Measurements from ENCODE around the gene BMP10. TPM values are rescaled to one million over a fixed set of nuclear protein-coding genes. Genes with fewer than 3 reads are reported as not detected.

Gene BMP10
- total RNA-seq, 1 experiment from 2014 or later, result not detected

DNA sequence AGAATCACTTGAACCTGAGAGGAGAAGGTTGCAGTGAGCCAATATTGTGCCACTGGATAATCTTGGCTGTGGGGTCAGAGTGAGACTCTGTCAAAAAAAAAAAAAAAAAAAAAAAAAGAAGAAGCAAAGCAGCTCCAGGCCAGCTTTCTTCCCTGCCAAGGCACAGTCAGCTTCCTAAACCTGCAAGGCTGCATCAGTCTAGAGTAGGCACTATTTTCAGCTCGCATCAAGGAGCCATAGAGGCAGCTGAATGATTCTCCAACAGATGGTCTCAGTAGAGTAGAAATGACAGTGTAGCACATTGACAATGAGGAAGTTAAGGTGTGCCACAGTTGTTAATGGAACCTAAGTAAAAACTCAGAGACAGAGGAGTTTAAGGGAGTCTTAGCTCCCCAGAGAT, 35.6 kb downstream of the BMP10 start:
- Histone ChIP-seq H3K9ac (ENCODE audit: low read length) (no peak overlapping the region), H3K36me3 (ENCODE audit: control insufficient read depth in 1 of 2, insufficient read depth in 2 of 2, low read length in 2 of 2) (no peaks in the 10 kb centered on the region), H3K9me2 (ENCODE audit: insufficient read depth) (no peaks in the 10 kb centered on the region), H2AFZ (ENCODE audit: low read depth, low read length, poor library complexity, severe bottlenecking) (no peak overlapping the region), H3K9me3 (ENCODE audit: control insufficient read depth in 1 of 2, insufficient read depth in 1 of 2, low read depth in 1 of 2, low read length in 2 of 2) (no peaks in the 10 kb centered on the region), H3K4me1 (ENCODE audit: control insufficient read depth in 1 of 2, insufficient read depth in 2 of 2, low read length in 2 of 2) (peaks cover 0 to 11% of the 10 kb centered on the region in 2 experiments; a peak in 1 of 4 replicates), H3K27me3 (ENCODE audit: insufficient read depth, low read length) (no peaks in the 10 kb centered on the region), H3K4me2 (ENCODE audit: low read length) (no peak overlapping the region), H3K4me3 (replicated peaks in 1 of 2; ENCODE audit: low read depth in 1 of 2, low read length in 2 of 2) (no peak overlapping the region), H3K79me2 (ENCODE audit: insufficient read depth, low read length) (no peaks in the 10 kb centered on the region), H4K20me1 (ENCODE audit: insufficient read depth) (no peaks in the 10 kb centered on the region), H3K27ac (ENCODE audit: low read depth, low read length) (no peak overlapping the region)
- TF ChIP-seq FOSL1 (IDR thresholded peaks at IDR 0.05; ENCODE audit: low read depth), result no peak
- TF ChIP-seq POLR2AphosphoS5 (IDR thresholded peaks at IDR 0.05; ENCODE audit: low read depth, low read length), result no peak
- TF ChIP-seq SP1 (IDR thresholded peaks at IDR 0.05; ENCODE audit: low read depth), result no peak
- TF ChIP-seq, protein P1, sequence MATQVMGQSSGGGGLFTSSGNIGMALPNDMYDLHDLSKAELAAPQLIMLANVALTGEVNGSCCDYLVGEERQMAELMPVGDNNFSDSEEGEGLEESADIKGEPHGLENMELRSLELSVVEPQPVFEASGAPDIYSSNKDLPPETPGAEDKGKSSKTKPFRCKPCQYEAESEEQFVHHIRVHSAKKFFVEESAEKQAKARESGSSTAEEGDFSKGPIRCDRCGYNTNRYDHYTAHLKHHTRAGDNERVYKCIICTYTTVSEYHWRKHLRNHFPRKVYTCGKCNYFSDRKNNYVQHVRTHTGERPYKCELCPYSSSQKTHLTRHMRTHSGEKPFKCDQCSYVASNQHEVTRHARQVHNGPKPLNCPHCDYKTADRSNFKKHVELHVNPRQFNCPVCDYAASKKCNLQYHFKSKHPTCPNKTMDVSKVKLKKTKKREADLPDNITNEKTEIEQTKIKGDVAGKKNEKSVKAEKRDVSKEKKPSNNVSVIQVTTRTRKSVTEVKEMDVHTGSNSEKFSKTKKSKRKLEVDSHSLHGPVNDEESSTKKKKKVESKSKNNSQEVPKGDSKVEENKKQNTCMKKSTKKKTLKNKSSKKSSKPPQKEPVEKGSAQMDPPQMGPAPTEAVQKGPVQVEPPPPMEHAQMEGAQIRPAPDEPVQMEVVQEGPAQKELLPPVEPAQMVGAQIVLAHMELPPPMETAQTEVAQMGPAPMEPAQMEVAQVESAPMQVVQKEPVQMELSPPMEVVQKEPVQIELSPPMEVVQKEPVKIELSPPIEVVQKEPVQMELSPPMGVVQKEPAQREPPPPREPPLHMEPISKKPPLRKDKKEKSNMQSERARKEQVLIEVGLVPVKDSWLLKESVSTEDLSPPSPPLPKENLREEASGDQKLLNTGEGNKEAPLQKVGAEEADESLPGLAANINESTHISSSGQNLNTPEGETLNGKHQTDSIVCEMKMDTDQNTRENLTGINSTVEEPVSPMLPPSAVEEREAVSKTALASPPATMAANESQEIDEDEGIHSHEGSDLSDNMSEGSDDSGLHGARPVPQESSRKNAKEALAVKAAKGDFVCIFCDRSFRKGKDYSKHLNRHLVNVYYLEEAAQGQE (IDR thresholded peaks at IDR 0.05; ENCODE audit: low read depth), result no peak
- TF ChIP-seq EZH2phosphoT487 (IDR thresholded peaks at IDR 0.05; ENCODE audit: borderline replicate concordance), result no peak
- TF ChIP-seq JUND (IDR thresholded peaks at IDR 0.05), result no peak
- no peak for TF ChIP-seq EGR1 (IDR thresholded peaks at IDR 0.05; ENCODE audit: low read depth)
- TF ChIP-seq, protein P2, sequence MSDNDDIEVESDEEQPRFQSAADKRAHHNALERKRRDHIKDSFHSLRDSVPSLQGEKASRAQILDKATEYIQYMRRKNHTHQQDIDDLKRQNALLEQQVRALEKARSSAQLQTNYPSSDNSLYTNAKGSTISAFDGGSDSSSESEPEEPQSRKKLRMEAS (IDR thresholded peaks at IDR 0.05), result no peak
- TF ChIP-seq SRF (IDR thresholded peaks at IDR 0.05; ENCODE audit: low read depth), result no peak
- POLR2A ChIA-PET, result no interaction called here
- RAD21 ChIA-PET (ENCODE audit: low non-redundant PET in 1 of 2, low total read pairs in 2 of 2, uncharacterized antibody in 2 of 2, unreplicated experiment in 2 of 2), result no interaction called here
- ATAC-seq, result no peak
- no TSS peak for BruUV-seq (replicated peaks)
- CTCF ChIA-PET, result interaction anchor here (0.6 to 2.5 kb wide), 8 partner anchors 15 to 393 kb away, joined by 3 to 9 read pairs (median 3); no protein-coding TSS in a partner anchor
- intact Hi-C loops (cut with micrococcal nuclease), result loop anchor here (2.0 to 5.0 kb wide), 3 partner anchors 72 to 127 kb away; no protein-coding TSS in a partner anchor
- no peak for DNase-seq (ENCODE audit: low read depth, low spot score)
